D341Med (cell line): Measurements from ENCODE around the gene RIPPLY1.

Experiments used
- DNase-seq: peaks from one replicate; pipeline ENCODE4 v3.0.0; 2012; ENCODE audit warnings: low spot score

Gene RIPPLY1, protein sequence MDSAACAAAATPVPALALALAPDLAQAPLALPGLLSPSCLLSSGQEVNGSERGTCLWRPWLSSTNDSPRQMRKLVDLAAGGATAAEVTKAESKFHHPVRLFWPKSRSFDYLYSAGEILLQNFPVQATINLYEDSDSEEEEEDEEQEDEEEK

DNA sequence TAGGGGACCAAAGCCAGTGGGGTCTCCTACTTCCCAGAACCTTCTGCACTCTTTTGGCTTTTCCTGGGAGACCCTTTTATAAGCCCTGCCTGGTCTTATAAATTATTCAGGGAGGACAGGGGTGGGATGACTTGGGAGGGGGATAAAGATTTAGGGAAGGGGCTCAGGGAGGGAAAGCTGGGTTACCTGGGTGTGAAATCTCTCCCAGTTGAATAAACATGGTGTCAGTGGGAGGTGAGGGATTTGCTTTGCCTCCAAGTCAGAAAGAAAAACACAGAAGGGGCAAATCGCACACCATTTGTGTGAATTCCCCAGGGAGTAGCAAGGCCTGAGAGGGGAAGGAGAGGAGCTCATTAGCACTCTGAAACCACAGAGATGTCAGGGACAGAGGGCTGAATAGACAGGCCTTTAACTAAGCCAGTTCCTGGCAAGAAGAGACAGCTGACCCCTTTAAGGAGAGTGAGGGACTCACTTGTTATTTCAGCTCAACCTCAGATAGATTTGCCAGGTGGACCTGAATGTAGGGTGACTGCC, at the start of gene RIPPLY1:
TSS of gene RIPPLY1 (minus strand) at position 51 of the 534 bp plus-strand sequence. CDS start 54 bp downstream, outside the sequence.
- no peak for DNase-seq

DNA sequence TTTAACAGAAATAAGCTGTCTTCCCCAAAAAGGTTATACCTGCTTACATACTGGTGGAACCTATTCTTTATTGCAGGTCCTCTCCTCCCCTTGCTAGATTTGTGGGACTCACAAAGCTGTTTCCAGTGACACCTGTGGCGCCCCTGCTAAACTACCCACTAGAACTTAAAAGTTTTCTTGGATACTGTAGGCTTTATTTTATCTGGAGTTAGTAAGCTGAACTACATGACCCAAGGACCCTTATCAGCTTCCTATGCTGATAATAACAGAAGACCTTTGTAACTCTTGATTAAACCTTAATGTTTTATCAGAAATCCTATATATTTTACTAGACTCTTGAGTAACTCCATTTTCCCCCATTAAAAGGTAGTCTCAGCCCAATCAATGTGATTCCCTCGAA, 49.4 kb upstream of the RIPPLY1 start:
- DNase-seq: no peak

DNA sequence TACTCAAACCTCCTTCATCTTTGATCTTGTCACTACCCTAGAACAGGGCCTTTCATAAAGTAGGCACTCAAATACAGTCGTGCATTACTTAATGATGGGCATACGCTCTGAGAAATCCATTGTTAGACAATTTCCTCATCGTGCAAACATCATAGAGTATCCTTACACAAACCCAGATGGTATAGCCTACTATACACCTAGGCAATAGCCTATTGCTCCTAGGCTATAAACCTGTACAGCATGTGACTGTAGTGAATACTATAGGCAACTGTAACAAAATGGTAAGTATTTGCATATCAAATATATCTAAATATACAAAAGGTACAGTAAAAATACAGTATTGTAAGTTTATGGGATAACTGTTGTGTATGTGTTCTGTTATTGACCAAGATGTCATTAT, 48.9 kb upstream of the RIPPLY1 start:
- no peak for DNase-seq

DNA sequence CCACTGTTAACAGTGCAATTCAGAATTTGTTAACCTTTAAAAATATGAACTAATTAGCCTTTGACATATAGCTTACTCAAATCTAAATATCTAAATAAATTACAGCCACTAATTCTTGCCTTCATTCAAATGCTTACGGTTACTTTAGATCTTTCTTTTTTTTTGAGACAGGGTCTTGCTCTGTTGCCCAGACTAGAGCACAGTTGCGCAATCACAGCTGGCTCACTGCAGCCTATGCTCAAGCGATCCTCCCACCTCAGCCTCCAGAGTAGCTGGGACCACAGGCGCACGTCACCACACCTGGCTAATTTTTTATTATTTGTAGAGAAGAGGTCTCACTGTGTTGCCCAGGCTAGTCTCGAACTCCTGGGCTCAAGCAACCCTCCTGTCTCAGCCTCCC, 48.1 kb upstream of the RIPPLY1 start:
- DNase-seq: no peak

DNA sequence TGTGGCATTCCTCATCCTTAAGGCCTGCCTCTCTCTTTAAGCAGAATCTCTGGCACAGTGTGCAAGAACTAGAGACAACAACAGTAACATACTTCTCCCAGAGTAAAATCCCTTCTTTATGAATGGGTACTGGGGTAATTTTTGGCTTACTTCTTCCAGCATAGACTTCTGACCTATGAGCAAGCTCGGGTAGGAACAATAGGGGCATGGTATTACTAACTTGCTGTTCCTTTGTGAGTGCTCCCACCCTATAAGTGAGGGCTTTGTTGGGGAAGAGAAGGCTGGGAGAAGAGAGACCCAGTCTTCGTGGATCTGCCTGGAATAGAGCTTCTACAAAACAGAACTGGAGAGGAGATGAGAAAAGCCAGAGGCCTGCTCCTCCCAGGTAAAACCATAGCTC, 47.2 kb upstream of the RIPPLY1 start:
- DNase-seq: no peak

DNA sequence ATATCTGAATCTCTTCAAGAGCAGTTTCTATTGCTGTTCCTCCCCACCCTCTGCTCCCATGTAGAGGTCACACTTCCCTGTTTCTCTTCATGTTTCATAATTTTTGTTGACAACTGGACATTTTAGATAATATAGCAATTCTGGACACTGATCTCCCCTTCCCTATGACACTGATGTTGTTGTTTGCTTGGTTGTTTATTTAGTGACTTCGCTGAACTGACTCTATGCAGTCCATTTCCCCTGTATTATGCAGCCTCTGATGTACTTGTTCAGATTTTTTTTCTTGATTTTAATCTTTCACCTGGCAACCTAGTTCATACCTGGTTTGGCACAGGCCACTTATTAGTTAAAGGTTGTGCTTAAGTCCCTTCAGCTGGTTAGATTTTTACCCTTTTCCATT, 46.2 kb upstream of the RIPPLY1 start:
- DNase-seq: no peak

DNA sequence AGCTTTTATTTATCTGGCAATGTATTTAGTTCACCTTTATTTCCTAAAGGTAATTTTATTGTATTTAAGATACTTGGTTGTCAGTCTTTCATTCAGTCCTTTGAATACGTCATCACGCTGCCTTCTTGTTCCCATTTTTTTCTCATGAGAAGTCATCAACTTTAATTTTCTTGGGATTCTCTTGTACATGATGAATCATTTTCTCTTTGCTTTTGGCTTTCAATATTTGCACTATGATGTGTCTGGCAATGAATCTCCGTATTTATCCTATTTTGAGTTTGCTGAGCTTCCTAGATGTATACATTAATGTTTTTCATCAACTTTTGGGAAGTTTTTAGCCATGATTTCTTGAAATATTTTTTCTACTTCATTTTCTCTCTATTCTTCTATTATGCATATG, 45.5 kb upstream of the RIPPLY1 start:
- DNase-seq: no peak

DNA sequence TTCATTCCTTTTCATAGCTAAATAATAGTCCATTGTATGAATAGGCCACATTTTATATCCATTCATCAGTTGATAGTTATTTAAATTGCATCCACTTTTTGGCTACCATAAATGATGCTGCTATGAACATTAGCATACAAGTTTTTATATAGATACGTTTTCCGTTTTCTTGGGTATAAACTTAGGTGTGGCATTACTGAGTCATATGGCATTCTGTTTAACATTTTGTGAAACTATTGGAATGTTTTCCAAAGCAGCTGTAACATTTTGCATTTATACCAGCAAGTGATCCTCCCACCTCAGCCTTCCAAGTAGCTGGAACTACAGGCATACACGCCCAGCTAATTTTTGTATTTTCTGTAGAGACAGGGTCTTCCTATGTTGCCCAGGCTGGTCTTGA, 43.3 kb upstream of the RIPPLY1 start:
- no peak for DNase-seq

DNA sequence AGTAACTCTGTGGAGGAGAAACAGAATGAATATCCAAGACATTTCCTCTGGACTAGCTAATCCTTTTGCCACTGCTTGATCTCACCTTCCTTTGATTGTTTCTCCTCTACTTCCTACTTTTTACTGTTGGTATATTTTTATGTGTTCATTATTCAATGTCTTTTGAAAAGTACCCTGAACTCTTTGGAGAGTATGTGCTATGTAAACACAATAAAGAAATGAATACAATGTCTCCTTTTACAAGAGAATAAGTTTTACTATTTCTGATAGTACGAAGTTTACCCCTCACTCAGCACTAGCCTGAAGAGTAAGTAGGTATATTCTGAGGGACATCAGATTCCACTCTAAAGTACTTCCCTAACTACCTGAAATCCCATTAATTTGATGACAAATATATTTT, 36.9 kb upstream of the RIPPLY1 start:
- DNase-seq: no peak

DNA sequence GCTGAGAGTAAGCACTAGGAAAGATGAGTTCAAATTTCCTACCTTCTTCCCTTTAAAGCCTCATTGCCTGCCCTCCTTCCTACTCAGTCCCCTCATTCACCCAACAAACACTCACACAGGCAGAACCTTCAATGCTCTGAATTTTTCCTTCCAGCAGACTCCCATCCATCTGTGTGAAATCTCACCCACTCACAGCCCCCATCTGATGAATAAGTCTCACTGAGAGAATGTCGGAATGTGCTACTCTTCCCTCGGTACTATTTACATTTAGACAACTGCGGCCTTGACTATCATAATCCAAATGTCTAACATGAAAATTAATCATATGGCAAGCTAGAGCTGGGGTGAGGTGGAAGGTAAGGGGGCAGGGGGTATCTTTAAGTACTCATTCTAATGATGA, 36.4 kb upstream of the RIPPLY1 start:
- no peak for DNase-seq

DNA sequence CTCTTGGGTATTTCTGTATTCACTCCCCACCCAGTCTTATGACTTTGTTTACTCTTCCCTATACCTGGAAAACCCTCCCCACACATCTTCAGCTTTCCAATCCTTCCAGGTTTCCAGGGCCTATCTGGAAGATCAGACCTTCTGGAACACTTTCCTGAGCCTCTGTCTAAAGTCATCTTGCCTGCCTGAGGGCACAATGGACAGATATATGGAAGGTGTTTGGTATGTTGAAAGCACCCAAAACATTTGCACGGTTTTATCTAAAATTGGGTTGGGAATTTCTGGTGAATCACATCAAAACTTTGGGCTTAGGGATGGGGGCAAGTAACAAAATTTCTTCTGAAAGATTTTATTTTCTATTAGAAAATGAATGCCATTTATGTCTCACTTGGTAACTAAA, 33.1 kb upstream of the RIPPLY1 start:
- DNase-seq: no peak

DNA sequence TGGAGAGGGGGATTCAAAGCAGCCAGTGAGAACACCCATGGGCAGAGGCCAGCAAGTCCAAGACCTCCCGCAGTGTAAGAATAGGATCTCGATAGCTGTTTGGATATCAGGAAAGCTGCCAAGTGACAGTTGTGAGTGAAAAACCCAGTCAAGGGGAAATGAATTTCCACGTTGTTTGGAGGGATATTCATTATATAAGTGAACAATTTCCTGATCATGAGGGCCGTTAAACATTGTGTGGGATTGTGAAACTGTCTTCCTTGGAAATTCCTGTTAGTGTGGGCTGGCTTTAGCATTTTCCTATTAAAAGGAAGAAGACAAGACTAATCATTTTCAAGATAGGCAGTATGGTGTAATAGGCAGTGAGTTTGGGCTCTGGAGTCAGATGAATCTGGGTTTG, 32.0 kb upstream of the RIPPLY1 start:
- no peak for DNase-seq

DNA sequence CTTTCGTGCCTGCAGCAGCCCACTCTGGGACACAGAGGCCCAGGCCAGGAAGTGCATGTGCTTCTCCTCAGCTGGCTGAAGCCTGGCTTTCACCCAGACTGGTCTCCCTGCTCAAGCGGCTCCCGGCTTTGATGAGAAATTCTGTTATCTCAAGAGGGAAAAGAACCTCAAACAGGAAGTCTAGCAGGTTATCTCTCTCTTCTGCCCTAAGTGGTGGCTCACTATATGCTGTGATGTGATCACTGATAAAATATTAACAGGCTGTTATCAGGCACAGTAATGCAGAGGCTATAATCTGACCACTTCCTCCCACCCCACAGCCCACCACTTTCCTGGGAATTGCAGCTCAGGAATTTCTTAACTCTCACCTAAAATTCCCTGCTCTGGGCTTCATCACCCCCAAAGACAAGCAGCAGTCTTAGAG, 30.4 kb upstream of the RIPPLY1 start:
- DNase-seq: no peak

DNA sequence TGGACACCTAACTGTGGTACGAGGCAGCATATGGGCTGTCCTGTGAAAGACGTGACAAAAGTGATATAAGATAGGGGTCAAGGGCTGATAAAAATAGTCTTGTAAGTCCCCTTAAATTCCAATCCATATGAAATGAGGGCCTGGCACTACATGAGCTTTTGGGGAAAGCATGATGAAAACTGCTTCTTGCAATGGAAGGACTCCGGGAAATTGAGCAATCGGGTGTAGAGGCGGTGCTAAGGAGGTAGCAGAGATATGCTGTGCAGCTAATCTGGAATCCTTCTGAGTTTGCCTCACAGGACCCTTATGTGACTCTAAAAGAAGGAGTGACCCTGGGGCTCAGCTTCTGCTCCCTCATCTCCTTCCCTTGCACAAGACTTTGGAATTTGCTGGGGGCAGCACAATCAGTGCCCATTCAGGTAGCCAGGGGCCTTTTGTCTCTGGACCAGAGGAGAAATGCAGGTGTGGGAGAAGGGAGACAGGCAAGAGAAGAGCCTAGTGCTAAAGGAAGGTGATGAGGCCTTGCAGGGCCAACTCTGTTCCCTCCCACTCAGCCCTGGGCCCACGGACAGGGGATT, 29.9 kb upstream of the RIPPLY1 start:
- DNase-seq: no peak

DNA sequence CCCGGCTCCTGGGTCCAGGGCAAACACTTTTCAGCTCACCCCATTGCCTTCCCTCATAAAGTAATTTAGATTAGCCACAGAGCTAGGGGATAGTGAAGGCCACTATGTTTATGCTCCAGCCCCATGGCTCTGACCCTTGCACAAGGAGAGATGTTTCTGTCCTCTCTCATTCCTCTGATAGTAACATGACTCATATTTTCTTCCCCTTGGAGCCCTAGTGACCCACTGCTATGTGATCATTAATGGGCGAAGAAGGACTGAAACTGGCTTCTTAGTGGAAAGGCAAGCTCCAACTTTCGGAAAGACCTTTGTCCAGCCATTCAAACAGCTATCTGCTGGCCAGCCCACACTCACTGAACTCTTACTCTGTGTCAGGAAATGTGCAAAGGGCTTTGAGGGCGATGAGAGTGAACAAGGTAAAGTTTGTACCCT, 29.4 kb upstream of the RIPPLY1 start:
- no peak for DNase-seq

DNA sequence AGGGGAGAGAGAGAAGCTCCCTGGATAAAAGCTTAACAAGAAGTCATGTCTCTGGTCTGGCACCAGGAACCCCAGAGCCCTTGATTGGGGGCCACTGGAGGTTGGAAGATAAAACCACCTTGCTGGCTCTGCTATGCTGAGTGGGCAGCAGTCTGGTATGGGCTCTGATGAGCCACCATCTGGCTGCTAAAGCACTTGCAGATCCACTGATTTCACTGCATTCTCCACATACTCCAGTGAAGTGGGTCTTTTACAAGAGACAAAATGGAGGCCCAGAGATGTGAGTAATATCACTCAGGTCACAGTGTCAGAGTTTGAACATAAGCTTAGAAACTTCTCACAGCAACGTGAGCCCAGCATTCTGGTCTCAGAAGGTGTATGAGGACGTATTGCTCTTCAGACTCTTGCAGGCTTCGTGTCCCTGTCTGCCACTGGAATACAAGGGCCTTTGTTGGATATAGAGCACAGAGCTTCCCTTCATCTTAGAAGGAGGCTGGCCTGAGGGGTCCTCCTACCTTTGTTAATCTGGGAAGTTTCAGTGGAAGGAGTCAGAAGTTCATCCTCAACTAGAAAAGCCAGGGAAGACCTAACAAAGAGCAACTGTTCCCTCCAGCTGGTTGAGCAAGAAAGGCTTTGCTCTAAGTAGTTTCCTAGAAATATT, 28.8 kb upstream of the RIPPLY1 start:
- DNase-seq: no peak

DNA sequence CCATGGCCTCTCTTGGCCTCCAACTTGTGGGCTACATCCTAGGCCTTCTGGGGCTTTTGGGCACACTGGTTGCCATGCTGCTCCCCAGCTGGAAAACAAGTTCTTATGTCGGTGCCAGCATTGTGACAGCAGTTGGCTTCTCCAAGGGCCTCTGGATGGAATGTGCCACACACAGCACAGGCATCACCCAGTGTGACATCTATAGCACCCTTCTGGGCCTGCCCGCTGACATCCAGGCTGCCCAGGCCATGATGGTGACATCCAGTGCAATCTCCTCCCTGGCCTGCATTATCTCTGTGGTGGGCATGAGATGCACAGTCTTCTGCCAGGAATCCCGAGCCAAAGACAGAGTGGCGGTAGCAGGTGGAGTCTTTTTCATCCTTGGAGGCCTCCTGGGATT, 25.1 kb upstream of the RIPPLY1 start:
- no peak for DNase-seq

DNA sequence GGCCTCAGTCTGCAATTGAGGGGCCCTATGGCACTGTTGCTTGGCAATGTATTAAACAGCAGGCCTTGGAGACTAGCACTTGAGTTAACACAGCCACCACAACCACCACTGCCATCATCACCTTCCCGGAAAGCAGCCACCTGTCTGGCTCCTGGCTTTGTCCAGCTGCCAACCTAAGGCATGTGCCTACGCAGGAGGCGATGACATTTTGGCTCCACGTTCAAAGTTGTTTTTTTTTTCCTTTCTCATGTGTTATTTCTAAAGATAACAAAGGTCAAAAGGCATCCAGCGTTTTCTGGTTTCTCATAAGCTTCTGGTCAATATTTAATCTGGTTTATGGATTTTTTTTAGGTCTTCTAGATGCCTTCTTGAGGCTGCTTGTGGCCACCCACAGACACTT, 24.6 kb upstream of the RIPPLY1 start:
- no peak for DNase-seq

DNA sequence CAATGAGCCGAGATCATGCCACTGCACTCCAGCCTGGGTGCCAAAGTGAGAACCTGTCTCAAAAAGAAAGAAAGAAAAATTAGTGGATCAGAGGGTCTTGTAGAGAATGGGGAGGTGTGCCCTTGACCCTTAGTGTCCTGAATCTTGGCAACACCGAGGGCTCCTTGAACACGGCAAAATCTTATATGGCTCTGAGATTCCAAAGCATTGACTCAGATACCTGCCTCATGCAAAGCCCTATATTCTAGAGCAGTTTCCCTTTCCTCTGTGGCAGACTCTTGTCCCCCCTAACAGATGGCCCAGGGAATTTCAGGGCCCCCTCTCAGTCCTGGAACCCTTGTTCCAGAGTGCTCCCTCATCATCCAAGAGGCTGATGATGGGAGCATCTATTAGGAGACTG, 23.9 kb upstream of the RIPPLY1 start:
- no peak for DNase-seq

DNA sequence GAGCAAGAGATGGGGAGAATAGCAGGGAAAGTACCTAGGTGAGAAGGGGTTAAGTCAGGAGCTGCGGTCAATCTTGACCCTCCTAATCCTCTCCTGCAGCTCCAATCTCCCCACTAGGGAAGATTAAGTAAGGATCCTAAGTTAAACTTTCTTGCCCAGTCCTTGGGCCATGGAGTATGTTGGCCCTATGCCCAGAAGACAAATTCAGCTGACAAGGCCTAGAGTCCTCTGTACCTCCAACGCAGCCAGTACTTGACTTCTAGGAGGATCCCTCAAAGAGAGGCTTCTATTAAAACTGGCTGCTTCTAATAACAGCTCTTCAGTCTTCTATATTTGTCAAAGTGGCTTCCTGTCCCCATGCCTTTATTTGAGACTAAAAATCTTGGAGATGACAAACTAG, 18.5 kb upstream of the RIPPLY1 start:
- no peak for DNase-seq

DNA sequence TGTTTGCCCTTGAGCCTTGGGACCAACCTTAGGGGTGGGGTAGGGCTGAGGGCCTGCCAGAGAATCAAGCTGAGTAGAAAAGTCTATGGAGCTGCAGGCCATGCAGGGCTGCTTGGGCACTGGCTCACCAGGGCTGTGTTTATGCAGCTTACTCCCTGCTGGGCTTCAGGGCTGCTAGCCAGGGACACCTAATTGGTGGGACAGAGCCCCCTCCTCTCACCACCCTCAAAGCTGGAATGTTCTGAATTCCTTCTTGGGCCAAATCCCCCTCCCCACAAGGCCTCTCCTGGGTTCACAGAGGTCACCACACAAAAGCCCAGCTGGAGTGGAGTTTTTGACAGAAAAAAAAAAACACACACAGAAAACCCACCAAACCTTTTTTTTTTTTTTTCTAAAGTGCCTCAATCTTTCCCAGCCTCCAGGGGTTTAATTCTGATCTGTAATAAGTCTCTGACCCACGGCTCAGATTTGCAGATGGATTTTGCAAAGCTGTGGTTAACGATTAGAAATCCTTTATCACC, 16.9 kb upstream of the RIPPLY1 start, which contains the start of gene CLDN2:
TSS of gene CLDN2 (plus strand) at position 471 of the 521 bp plus-strand sequence. CDS start 7,827 bp downstream, outside the sequence.
- no peak for DNase-seq

DNA sequence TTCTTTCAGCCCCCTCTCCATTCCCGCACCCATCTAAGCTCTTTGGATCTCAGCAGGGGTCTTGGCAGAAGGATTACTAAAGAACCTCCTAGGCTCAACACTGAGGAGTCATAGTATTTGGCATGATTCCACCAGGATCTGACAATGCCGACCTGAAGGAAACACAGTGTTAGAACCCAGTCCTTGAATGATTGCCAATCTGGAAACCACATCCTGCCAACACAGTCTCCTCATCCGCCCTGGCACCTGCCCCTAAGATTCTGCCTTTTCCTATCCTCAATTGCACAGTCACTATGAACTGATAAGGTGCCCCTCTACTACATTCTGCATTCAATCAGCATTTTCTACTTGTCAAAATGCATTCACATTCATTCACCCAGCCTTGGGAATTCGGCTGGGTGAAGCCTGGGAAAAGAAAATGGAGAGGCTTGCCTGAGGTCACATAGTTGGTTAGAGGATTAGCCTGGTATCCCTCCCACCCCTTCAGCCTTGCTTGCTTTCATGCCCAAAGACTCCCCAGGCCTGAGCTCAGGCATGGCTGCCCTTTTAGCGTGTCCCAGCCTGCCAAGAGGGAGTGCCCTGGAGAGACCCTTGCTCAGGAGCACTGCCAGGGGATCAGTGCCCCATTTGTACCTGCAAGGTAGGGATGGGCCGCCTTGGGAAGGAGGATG, 14.8 kb upstream of the RIPPLY1 start:
- DNase-seq: no peak

DNA sequence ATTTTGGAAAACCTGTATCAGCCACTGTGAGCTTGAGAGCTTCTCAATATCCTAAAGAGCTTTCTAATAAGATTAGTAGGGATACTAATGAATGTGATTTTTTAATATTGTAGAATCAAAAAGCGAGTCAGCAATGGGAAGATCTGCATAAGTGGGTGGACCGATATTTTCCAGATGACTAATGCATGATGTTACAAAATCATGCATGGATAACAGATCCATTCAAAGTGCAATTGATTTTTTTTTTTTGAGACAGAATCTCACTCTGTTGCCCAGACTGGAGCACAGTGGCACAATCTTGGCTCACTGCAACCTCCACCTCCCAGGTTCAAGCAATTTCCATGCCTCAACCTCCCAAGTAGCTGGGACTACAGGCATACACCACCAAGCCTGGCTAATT, 9.7 kb upstream of the RIPPLY1 start:
- no peak for DNase-seq
